Measurements from ENCODE around the gene SYNJ2. TPM values are rescaled to one million over a fixed set of nuclear protein-coding genes. Genes with fewer than 3 reads are reported as not detected.

Gene SYNJ2
- total RNA-seq, 1 experiment from 2014 or later, result 29.1 TPM

- H3K36me3 Mint-ChIP-seq (ENCODE audit: insufficient read depth, unreplicated experiment), result peaks cover 22% of the 10 kb centered on the region
- no peak overlapping the region for H3K4me3 Mint-ChIP-seq (ENCODE audit: low read depth, unreplicated experiment)
- no peaks in the 10 kb centered on the region for H3K27me3 Mint-ChIP-seq (ENCODE audit: unreplicated experiment)
- DNase-seq, result no peak
- no peak overlapping the region for H3K27ac Mint-ChIP-seq (ENCODE audit: unreplicated experiment)
- intact Hi-C loops (cut with micrococcal nuclease; ENCODE audit: unreplicated experiment), result no loop called here
- CTCF ChIA-PET, result no interaction called here
- BruUV-seq (replicated peaks), result no TSS peak
- no peaks in the 10 kb centered on the region for H3K9me3 Mint-ChIP-seq (ENCODE audit: low read depth, unreplicated experiment)
- H3K4me1 Mint-ChIP-seq (ENCODE audit: low read depth, unreplicated experiment), result peaks cover 46% of the 10 kb centered on the region
- TF ChIP-seq CTCF (IDR thresholded peaks at IDR 0.05; ENCODE audit: unreplicated experiment), result no peak
These were observed 62.8 kb downstream of the SYNJ2 start for GRCh38 chr6:158044525-158044888.

- Mint-ChIP-seq H3K36me3 (ENCODE audit: insufficient read depth, unreplicated experiment) (peaks cover 13% of the 10 kb centered on the region), H3K9me3 (ENCODE audit: low read depth, unreplicated experiment) (no peaks in the 10 kb centered on the region), H3K4me3 (ENCODE audit: low read depth, unreplicated experiment) (no peak overlapping the region), H3K27me3 (ENCODE audit: unreplicated experiment) (no peaks in the 10 kb centered on the region), H3K27ac (ENCODE audit: unreplicated experiment) (no peak overlapping the region), H3K4me1 (ENCODE audit: low read depth, unreplicated experiment) (peaks cover 26% of the 10 kb centered on the region)
- intact Hi-C loops (cut with micrococcal nuclease; ENCODE audit: unreplicated experiment), result no loop called here
- CTCF ChIA-PET, result no interaction called here
- BruUV-seq (replicated peaks), result no TSS peak
- no peak for DNase-seq
- no peak for TF ChIP-seq CTCF (IDR thresholded peaks at IDR 0.05; ENCODE audit: unreplicated experiment)
These were observed 64.8 kb downstream of the SYNJ2 start for GRCh38 chr6:158046201-158047126.

GRCh38 chr6:158047127-158047518 lies 65.5 kb downstream of the SYNJ2 start:
- TF ChIP-seq CTCF (IDR thresholded peaks at IDR 0.05; ENCODE audit: unreplicated experiment), result no peak
- peaks cover 13% of the 10 kb centered on the region for H3K36me3 Mint-ChIP-seq (ENCODE audit: insufficient read depth, unreplicated experiment)
- no TSS peak for BruUV-seq (replicated peaks)
- no peak overlapping the region for H3K27ac Mint-ChIP-seq (ENCODE audit: unreplicated experiment)
- no peaks in the 10 kb centered on the region for H3K9me3 Mint-ChIP-seq (ENCODE audit: low read depth, unreplicated experiment)
- CTCF ChIA-PET, result no interaction called here
- no peak overlapping the region for H3K4me3 Mint-ChIP-seq (ENCODE audit: low read depth, unreplicated experiment)
- intact Hi-C loops (cut with micrococcal nuclease; ENCODE audit: unreplicated experiment), result no loop called here
- peaks cover 21% of the 10 kb centered on the region for H3K4me1 Mint-ChIP-seq (ENCODE audit: low read depth, unreplicated experiment)
- no peak for DNase-seq
- H3K27me3 Mint-ChIP-seq (ENCODE audit: unreplicated experiment), result no peaks in the 10 kb centered on the region

GRCh38 chr6:158047563-158048323 lies 66.1 kb downstream of the SYNJ2 start:
- BruUV-seq (replicated peaks), result no TSS peak
- no peak for TF ChIP-seq CTCF (IDR thresholded peaks at IDR 0.05; ENCODE audit: unreplicated experiment)
- H3K9me3 Mint-ChIP-seq (ENCODE audit: low read depth, unreplicated experiment), result no peaks in the 10 kb centered on the region
- no peaks in the 10 kb centered on the region for H3K27me3 Mint-ChIP-seq (ENCODE audit: unreplicated experiment)
- CTCF ChIA-PET, result interaction anchor here (0.6 kb wide), 1 partner anchor 174 kb away, joined by 3 read pairs; no protein-coding TSS in a partner anchor
- H3K4me3 Mint-ChIP-seq (ENCODE audit: low read depth, unreplicated experiment), result no peak overlapping the region
- H3K36me3 Mint-ChIP-seq (ENCODE audit: insufficient read depth, unreplicated experiment), result peaks cover 13% of the 10 kb centered on the region
- peaks cover 15% of the 10 kb centered on the region for H3K4me1 Mint-ChIP-seq (ENCODE audit: low read depth, unreplicated experiment)
- no peak overlapping the region for H3K27ac Mint-ChIP-seq (ENCODE audit: unreplicated experiment)
- intact Hi-C loops (cut with micrococcal nuclease; ENCODE audit: unreplicated experiment), result no loop called here
- no peak for DNase-seq

Data from Calu3 (cell line).